Hepatocyte (in vitro differentiated cells): ENCODE results near the gene ULK4. TPM values are rescaled to one million over a fixed set of nuclear protein-coding genes. Genes with fewer than 3 reads are reported as not detected.

Experiments
- DNase-seq: peaks from one replicate; pipeline ENCODE4 v3.0.0-alpha.2; 2016; ENCODE audit warnings: low spot score
- H2AFZ ChIP-seq: fragments of 200-600 bp; sonication (generic); 2 replicates; pipeline ENCODE4 v1.6.0; 2016; ENCODE audit warnings: antibody characterized with exemption, mild to moderate bottlenecking
- H3K27ac ChIP-seq: fragments of 200-600 bp; sonication (generic); 2 replicates; pipeline ENCODE4 v1.5.1; 2016; ENCODE audit warnings: mild to moderate bottlenecking
- H3K27me3 ChIP-seq: fragments of 200-600 bp; sonication (generic); 2 replicates; pipeline ENCODE4 v1.6.1; 2016
- H3K36me3 ChIP-seq: fragments of 200-600 bp; sonication (generic); replicated peaks from 2 replicates; pipeline ENCODE4 v1.5.1; 2016; ENCODE audit warnings: low read depth; ENCODE audit not compliant: insufficient read depth
- H3K4me1 ChIP-seq: fragments of 200-600 bp; sonication (generic); 2 replicates; pipeline ENCODE4 v1.5.1; 2016; ENCODE audit warnings: mild to moderate bottlenecking, moderate library complexity; ENCODE audit not compliant: insufficient read depth
- H3K4me2 ChIP-seq: fragments of 200-600 bp; sonication (generic); 2 replicates; pipeline ENCODE4 v1.6.0; 2016
- H3K4me3 ChIP-seq: fragments of 200-600 bp; sonication (generic); 2 replicates; pipeline ENCODE4 v1.5.1; 2016; ENCODE audit warnings: mild to moderate bottlenecking
- H3K79me2 ChIP-seq: fragments of 200-600 bp; sonication (generic); 2 replicates; pipeline ENCODE4 v1.6.0; 2017; ENCODE audit warnings: mild to moderate bottlenecking
- H3K9me2 ChIP-seq: fragments of 200-600 bp; sonication (generic); replicated peaks from 2 replicates; pipeline ENCODE4 v1.6.0; 2017; ENCODE audit warnings: mild to moderate bottlenecking; ENCODE audit not compliant: insufficient read depth
- H3K9me3 ChIP-seq: fragments of 200-600 bp; sonication (generic); 2 replicates; pipeline ENCODE4 v1.5.1; 2016; ENCODE audit warnings: low read depth, mild to moderate bottlenecking
- H4K20me1 ChIP-seq: fragments of 200-600 bp; sonication (generic); 2 replicates; pipeline ENCODE4 v1.6.0; 2016; ENCODE audit warnings: mild to moderate bottlenecking; ENCODE audit not compliant: insufficient read depth, poor library complexity, severe bottlenecking
- CTCF ChIP-seq: fragments of 200-600 bp; sonication (generic); IDR thresholded peaks from 2 replicates; pipeline ENCODE4 v1.5.1; 2016; ENCODE audit warnings: antibody characterized with exemption, mild to moderate bottlenecking; ENCODE audit not compliant: poor library complexity
- EZH2 ChIP-seq: fragments of 200-600 bp; sonication (generic); IDR thresholded peaks from 2 replicates; pipeline ENCODE4 v1.6.1; 2016; ENCODE audit warnings: antibody characterized with exemption, mild to moderate bottlenecking, borderline replicate concordance
- EZH2phosphoT487 ChIP-seq: fragments of 200-600 bp; sonication (generic); IDR thresholded peaks from one replicate; pipeline ENCODE4 v1.6.1; 2018; ENCODE audit warnings: antibody characterized with exemption, mild to moderate bottlenecking, low read depth, moderate library complexity; ENCODE audit not compliant: unreplicated experiment, severe bottlenecking
- WGBS: methylation state at CpG from one replicate; pipeline ENCODE4 v1.1.6; 2016; ENCODE audit warnings: low lambda C conversion rate; ENCODE audit errors: missing lambda C conversion rate; 5-methylcytosine and 5-hydroxymethylcytosine counted together
- polyA plus RNA-seq: library from polyadenylated mRNA; unstranded; fragments of >200 nt; fragmentation: Nextera tagmentation; extraction: Ambion mirVana; gene quantifications from 2 replicates; pipeline ENCODE4 v1.2.1, GENCODE V29; 2016
- total RNA-seq: library from RNA; depleted of rRNA; stranded (reverse); fragments of >200 nt; gene quantifications from 2 replicates; pipeline ENCODE4 v1.2.3, GENCODE V29; 2014

Gene ULK4
- total and polyA plus RNA-seq, 2 experiments from 2014 or later: 3.8 to 9.1 TPM

- Histone ChIP-seq H3K27me3 (no peaks in the 10 kb centered on the region), H4K20me1 (no peaks in the 10 kb centered on the region), H3K4me3 (no peak overlapping the region), H3K36me3 (no peaks in the 10 kb centered on the region), H3K4me1 (no peaks in the 10 kb centered on the region), H3K9me2 (no peaks in the 10 kb centered on the region), H2AFZ (no peak overlapping the region), H3K9me3 (no peaks in the 10 kb centered on the region), H3K79me2 (no peaks in the 10 kb centered on the region), H3K27ac (no peak overlapping the region), H3K4me2 (no peak overlapping the region)
- WGBS: 52% methylated on average over 1 of the region's 1 CpG
- TF ChIP-seq EZH2phosphoT487: no peak
- peak; percentile 70 for TF ChIP-seq CTCF
- TF ChIP-seq EZH2: no peak
- DNase-seq: peak; percentile 21
Measured at GRCh38 chr3:41716471-41716870, 245.4 kb downstream of the ULK4 start.

- no peaks in the 10 kb centered on the region for H3K27me3 ChIP-seq
- no peaks in the 10 kb centered on the region for H4K20me1 ChIP-seq
- 84% methylated on average over 3 of the region's 3 CpGs for WGBS
- no peak overlapping the region for H2AFZ ChIP-seq
- H3K4me3 ChIP-seq: no peak overlapping the region
- H3K4me1 ChIP-seq: no peaks in the 10 kb centered on the region
- H3K36me3 ChIP-seq: no peaks in the 10 kb centered on the region
- no peaks in the 10 kb centered on the region for H3K79me2 ChIP-seq
- no peaks in the 10 kb centered on the region for H3K9me2 ChIP-seq
- H3K9me3 ChIP-seq: no peaks in the 10 kb centered on the region
- no peak for DNase-seq
- H3K27ac ChIP-seq: no peak overlapping the region
- H3K4me2 ChIP-seq: no peak overlapping the region
- TF ChIP-seq EZH2 (no peak), CTCF (no peak), EZH2phosphoT487 (no peak)
Measured at GRCh38 chr3:41715376-41715775, 246.5 kb downstream of the ULK4 start.

GRCh38 chr3:41711651-41712050 is 250.3 kb downstream of the ULK4 start:
- Histone ChIP-seq H2AFZ (no peak overlapping the region), H3K4me2 (no peak overlapping the region)
- no peak for DNase-seq

More at GRCh38 chr3:41711651-41712050, 250.3 kb downstream of the ULK4 start:
- H3K27ac ChIP-seq: no peak overlapping the region
- no peaks in the 10 kb centered on the region for H3K79me2 ChIP-seq
- no peaks in the 10 kb centered on the region for H3K9me3 ChIP-seq
- TF ChIP-seq EZH2: no peak
- no peak for TF ChIP-seq EZH2phosphoT487
- TF ChIP-seq CTCF: no peak
- no peaks in the 10 kb centered on the region for H3K9me2 ChIP-seq
- no peaks in the 10 kb centered on the region for H3K4me1 ChIP-seq
- H3K27me3 ChIP-seq: no peaks in the 10 kb centered on the region
- no peaks in the 10 kb centered on the region for H4K20me1 ChIP-seq
- H3K36me3 ChIP-seq: no peaks in the 10 kb centered on the region
- no peak overlapping the region for H3K4me3 ChIP-seq
